ENCODE results near the gene ZNF579.

DNA sequence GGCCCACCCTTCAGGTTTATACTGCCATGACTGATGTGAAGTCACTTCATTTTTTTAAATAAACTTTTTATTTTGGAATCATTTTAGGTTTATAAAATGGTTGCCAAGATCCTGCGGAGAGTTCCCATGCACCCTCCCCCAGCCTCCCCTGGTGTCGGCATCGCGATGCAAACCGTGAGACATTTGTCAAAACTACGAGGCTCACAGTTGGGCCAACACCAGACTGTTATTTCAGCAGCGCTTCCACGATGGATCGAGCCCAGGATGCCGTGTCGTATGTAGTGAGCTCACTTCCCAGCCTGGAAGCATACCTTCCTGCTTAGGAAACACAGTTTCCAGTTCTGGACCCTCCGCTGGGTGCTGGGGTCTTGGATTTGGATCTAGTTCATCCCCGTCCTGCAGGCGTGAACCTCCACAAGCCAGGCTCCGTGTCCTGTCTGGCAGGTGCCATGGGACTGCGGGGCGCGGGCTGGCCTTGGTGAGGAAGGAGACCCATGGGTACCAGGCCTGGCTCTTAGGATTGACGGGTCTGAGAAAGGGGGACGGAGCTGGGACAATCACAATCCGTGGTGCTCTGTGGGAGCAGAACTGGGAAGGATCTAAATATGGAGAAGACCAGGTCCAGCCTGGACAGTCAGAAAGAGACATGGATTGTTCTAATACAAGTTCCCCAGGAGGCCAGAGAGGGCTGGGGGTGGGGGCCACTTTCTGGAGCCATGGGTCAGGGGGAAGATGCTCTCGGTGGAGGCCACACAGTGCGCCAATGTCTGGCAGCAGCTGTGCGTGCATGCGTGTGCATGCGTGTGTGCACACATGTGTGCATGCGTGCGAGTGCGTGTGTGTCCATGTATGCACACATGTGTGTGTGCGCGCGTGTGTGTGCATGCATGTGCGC, 41.3 kb downstream of the ZNF579 start:
- TF ChIP-seq POLR2A (IDR thresholded peaks at IDR 0.05), result no peak
- TF ChIP-seq, protein P1, sequence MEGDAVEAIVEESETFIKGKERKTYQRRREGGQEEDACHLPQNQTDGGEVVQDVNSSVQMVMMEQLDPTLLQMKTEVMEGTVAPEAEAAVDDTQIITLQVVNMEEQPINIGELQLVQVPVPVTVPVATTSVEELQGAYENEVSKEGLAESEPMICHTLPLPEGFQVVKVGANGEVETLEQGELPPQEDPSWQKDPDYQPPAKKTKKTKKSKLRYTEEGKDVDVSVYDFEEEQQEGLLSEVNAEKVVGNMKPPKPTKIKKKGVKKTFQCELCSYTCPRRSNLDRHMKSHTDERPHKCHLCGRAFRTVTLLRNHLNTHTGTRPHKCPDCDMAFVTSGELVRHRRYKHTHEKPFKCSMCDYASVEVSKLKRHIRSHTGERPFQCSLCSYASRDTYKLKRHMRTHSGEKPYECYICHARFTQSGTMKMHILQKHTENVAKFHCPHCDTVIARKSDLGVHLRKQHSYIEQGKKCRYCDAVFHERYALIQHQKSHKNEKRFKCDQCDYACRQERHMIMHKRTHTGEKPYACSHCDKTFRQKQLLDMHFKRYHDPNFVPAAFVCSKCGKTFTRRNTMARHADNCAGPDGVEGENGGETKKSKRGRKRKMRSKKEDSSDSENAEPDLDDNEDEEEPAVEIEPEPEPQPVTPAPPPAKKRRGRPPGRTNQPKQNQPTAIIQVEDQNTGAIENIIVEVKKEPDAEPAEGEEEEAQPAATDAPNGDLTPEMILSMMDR (IDR thresholded peaks at IDR 0.05), result no peak
- TF ChIP-seq POLR2AphosphoS5 (IDR thresholded peaks at IDR 0.05), result no peak

Data from upper lobe of left lung (tissue), 4 donors.